ENCODE results near the gene TNS4.

Gene TNS4

GRCh38 chr17:40474419-40475002 lies 26.9 kb downstream of the TNS4 start:
- no peak for DNase-seq (ENCODE audit: low spot score)
- no peak for TF ChIP-seq CTCF (IDR thresholded peaks at IDR 0.05; ENCODE audit: borderline replicate concordance, control extremely low read depth, extremely low read depth, insufficient read depth, missing control alignments)
- in situ Hi-C loops (cut with MboI; ENCODE audit: low sequenced_read_pairs, unreplicated experiment): no loop called here

- DNase-seq (ENCODE audit: low spot score): no peak
- in situ Hi-C loops (cut with MboI; ENCODE audit: low sequenced_read_pairs, unreplicated experiment): no loop called here
- no peak for TF ChIP-seq CTCF (IDR thresholded peaks at IDR 0.05; ENCODE audit: borderline replicate concordance, control extremely low read depth, extremely low read depth, insufficient read depth, missing control alignments)
These were observed 27.7 kb downstream of the TNS4 start for GRCh38 chr17:40473573-40474365.

DNA sequence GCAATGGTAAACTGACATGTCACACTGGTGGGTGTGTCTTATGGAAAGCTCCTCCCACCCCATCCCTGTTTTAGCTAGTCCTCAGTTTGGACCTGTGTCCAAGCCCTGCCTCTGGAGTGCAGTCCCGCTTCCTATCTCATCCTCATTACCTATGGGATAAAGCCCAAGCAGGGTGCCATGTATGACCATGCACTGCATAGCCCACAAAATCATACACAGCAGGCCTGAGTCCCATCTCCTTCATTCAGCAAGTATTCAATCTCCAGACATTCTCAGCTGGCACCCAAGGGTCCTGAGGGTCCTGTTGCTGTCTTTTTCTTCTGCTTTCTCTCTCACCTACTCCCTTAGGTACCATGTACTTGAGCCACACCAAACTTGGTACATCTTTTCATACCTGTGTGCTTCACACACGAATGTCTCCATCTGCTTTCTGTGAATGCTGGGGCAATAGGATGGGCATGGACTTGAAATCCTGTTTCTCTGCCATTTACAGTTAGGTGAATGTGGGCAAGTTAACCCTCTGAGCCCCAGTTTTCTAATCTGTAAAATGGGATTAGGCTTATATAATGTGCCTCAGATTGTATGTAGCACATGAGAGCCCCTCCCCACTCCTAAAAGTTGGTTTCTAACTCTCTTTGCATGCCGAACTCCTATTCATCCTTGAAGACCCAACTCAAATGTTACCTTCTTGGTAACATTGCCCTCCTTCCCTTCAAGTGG lies 28.5 kb downstream of the TNS4 start:
- no peak for DNase-seq (ENCODE audit: low spot score)
- in situ Hi-C loops (cut with MboI; ENCODE audit: low sequenced_read_pairs, unreplicated experiment): no loop called here
- TF ChIP-seq CTCF (IDR thresholded peaks at IDR 0.05; ENCODE audit: borderline replicate concordance, control extremely low read depth, extremely low read depth, insufficient read depth, missing control alignments): no peak

DNA sequence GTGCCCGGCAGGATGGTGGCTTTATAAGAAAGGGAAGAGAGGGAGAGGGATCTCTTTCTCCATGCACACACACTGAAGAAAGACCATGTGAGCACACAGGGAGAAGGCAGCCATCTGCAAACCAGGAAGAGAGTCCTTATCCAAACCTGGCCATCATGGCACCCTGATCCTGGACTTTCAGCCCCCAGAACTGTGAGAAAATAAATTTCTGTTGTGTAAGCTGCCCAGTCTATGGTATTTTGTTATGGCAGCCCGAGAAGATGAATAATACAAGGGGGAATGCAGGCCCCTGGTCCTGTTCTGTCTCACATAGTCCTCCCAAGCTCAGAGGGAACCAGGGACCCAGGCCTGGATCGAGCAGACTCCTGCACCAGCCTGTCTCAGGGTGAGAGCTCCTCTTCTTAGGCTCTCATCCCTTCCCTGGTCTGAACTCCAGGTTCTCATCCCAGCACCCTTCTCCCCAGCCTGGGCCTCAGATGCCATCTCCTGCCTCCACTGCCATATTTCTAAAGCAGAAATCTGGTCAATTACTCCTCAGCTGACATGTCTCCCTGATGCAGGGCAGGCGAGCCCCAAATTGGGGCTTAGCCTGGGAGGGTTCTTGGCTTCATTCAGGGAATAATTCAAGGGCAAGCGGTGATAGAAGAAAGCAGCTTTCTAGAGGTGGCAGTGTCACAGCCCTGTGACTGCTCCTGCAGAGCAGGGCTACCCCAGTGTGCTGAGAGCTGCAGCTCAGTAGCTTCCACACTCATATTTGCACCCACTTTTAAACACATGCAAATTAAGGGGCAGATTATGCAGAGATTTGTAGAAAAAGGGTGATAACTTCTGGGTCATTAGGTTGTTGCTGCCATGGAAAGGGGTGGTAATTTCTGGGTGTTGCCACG lies 29.3 kb downstream of the TNS4 start:
- in situ Hi-C loops (cut with MboI; ENCODE audit: low sequenced_read_pairs, unreplicated experiment): no loop called here
- DNase-seq (ENCODE audit: low spot score): no peak
- no peak for TF ChIP-seq CTCF (IDR thresholded peaks at IDR 0.05; ENCODE audit: borderline replicate concordance, control extremely low read depth, extremely low read depth, insufficient read depth, missing control alignments)

DNA sequence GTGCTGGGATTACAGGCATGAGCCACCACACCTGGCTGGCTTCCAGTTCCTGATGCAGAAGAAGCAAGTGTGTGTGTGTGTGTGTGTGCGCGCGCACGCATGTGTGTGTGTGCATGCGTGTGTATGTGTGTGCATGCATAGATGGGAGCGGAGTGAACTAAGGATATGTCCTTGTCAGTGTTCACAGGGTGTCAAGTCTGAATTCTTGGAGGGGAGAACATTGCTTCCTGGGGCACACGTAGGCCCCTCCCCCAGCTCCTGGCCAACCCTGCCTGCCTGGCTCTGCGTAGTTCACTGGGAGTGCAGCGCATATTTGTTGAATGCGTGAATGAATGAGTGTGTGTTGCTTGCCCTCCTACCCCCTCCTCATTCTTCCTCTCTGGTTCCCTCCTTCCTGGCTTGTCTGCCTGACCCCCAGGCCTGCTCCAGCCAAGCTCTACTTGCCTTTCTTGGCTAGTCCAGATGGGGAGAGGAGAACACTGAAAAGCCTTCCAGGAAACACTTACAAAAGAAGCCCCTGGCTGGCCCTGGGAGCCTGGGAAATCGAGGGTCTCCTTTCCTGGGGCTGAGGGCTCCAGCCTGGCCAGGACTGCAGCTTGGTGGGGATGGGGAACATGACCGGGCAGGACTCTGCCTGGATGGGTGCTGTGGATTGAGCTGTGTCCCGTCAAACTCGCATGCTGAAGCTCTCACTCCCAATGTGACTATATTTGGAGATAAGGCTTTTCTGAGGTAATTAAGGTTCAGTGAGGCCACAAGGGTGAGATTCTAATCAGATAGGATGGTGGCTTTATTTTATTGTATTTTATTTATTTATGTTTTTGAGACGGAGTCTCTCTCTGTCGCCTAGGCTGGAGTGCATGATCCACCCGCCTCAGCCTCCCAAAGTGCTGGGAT lies 30.2 kb downstream of the TNS4 start:
- no peak for TF ChIP-seq CTCF (IDR thresholded peaks at IDR 0.05; ENCODE audit: borderline replicate concordance, control extremely low read depth, extremely low read depth, insufficient read depth, missing control alignments)
- in situ Hi-C loops (cut with MboI; ENCODE audit: low sequenced_read_pairs, unreplicated experiment): no loop called here
- no peak for DNase-seq (ENCODE audit: low spot score)
